ENCODE measurements around the gene MUC5AC.

MUC5AC gene

DNA sequence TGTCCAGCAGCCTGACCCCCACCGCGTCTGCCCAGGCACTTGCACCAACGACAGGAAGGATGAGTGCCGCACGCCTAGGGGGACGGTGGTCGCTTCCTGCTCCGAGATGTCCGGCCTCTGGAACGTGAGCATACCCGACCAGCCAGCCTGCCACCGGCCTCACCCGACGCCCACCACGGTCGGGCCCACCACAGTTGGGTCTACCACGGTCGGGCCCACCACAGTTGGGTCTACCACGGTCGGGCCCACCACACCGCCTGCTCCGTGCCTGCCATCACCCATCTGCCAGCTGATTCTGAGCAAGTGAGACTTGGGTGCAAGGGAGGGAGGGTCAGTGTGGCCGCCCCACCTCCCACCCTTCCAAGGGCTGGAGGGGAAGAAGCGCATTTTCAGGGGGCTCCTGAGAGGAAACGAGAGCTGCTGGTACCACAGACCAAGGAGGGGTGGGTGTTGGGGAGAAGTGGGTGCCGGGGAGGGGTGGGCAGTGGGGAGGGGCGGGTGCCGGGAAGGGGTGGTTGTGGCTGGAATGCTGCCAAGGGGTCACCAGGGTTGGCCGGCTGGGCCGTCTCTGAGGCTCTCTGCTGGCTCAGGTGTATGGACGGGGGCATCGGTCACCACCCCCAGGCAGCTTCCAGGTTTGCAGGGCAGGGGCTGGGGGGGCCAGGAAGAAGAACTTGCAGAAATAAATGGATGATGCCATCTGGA, 37.4 kb downstream of the MUC5AC start:
- DNase-seq (ENCODE audit: low read depth in 3 of 3), result no peak

DNA sequence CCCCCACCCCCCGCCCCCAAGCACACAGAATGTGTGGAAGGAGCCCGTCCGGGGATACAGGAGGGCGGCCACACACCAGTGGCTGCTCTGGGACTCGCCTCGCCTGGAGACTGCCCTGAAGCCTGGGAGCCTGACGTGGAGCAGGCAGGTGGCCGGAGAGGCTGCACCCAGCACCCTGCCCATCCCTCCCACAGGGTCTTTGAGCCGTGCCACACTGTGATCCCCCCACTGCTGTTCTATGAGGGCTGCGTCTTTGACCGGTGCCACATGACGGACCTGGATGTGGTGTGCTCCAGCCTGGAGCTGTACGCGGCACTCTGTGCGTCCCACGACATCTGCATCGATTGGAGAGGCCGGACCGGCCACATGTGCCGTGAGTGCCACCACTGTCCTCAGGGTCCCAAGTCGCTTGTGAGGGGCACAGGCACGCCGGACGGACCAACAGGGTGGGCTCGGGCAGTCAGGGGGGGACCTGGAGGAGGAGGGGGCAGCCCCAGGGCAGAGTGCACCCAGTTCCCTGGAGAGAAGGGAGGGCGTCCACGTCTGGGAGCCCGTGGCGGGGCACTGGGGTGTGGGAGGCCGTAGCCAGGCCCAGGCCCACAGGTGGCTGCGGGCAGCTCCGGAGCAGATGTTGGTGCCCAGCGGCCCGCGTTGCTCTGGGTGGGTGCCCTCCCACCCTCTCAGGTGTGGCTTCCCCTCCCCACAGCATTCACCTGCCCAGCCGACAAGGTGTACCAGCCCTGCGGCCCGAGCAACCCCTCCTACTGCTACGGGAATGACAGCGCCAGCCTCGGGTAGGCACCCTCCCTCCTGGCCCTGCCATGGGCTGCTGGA, 38.1 kb downstream of the MUC5AC start:
- DNase-seq (ENCODE audit: low read depth in 3 of 3), result no peak

DNA sequence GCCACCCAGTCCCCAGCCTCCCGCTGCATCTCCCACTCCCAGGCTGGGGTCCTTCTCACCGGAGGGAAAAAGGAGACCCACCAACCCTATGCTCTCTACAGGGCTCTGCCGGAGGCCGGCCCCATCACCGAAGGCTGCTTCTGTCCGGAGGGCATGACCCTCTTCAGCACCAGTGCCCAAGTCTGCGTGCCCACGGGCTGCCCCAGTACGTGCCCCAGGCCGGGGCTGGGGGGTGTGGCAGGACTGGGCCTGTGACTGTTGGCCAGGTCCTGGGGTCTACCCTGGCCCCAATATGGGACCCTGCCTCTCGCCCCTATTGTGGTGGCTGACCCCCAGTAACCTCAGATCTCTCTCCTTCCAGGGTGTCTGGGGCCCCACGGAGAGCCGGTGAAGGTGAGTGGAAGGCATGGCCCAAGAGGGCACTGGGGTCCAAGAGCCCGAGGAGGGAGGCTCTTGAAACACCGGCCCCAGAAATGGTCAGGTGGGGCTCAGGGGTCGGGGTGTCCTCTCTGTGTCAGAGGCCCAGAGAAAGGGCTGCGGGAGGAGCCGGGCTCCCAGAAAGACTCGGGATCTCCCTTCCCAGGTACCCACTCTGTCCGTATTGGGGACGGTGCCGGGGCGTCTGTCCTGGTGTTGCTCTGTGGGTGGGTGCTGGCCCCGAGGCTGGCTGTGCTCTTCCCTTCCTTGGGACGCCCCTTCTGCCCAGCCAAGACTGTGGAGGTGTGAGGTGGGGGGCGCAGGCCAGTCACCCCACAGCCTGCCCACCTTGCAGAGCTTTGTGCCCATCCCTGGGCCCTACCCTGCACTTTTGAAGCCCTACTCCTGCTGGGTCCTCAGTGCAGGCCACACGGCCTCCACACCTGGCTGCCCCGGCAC, 39.0 kb downstream of the MUC5AC start:
- no peak for DNase-seq (ENCODE audit: low read depth in 3 of 3)

DNA sequence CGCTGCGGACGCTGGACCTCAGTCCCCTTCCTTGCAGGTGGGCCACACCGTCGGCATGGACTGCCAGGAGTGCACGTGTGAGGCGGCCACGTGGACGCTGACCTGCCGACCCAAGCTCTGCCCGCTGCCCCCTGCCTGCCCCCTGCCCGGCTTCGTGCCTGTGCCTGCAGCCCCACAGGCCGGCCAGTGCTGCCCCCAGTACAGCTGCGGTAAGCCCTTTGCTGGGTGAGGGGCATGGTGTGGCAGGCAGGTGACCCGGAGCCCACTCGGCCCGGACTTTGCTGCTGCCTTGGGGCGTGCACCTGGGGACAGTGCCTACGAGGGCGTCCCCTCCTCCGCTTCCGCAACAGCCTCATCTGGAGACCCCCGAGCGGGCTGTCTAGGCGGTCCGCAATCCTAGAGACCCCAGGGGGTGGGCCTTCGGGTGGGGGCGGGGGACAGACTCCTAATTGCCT, 39.7 kb downstream of the MUC5AC start:
- DNase-seq (ENCODE audit: low read depth in 3 of 3), result no peak

DNA sequence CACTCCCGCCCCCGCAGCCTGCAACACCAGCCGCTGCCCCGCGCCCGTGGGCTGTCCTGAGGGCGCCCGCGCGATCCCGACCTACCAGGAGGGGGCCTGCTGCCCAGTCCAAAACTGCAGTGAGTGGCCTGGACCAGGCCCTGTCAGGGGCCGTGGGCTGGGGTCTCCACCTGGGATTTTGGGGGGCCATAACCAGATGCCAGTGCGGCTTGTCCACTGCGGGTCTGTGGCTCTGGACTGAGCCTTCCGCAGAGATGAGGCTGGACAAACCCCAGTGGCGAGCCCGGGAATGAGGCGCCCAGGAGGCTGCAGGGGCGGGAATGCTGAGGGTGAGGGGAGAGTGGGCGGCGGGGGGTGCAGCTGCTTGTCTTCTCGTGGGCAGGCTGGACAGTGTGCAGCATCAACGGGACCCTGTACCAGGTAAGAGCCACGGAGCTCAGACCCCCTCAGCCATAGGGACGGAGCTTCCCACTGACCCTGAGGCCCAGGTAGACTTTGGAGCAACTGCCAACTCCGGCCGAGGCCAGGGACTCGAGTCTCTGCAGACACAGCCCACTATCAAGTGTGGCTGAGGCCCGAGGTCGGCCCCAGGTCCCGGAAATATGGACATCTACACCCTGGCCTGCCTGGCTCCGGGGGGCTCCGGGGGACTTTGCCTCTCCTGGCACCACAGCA, 40.3 kb downstream of the MUC5AC start:
- no peak for DNase-seq (ENCODE audit: low read depth in 3 of 3)

GRCh38 chr11:1198561-1199240, 40.9 kb downstream of the MUC5AC start:
- DNase-seq (ENCODE audit: low read depth in 3 of 3), result no peak

DNA sequence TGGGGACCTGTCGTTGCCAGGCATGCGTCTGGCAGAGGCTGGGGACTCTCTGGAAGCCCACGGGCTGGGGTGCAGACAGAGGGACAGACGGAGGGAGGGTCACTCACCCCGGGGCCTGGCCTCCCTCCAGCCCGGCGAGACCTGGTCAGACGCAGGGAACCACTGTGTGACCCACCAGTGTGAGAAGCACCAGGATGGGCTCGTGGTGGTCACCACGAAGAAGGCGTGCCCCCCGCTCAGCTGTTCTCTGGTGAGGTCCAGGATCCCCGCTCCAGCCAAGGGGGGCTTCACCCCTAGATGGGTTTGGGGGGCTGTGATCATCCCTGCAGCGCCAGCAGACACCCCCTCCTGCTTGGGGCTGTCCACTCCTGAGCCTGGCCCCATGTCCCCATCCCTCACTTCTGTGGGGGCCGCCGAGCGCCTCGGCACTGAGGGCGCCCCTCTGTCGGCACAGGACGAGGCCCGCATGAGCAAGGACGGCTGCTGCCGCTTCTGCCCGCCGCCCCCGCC, 41.5 kb downstream of the MUC5AC start:
- DNase-seq (ENCODE audit: low read depth in 3 of 3), result no peak

DNA sequence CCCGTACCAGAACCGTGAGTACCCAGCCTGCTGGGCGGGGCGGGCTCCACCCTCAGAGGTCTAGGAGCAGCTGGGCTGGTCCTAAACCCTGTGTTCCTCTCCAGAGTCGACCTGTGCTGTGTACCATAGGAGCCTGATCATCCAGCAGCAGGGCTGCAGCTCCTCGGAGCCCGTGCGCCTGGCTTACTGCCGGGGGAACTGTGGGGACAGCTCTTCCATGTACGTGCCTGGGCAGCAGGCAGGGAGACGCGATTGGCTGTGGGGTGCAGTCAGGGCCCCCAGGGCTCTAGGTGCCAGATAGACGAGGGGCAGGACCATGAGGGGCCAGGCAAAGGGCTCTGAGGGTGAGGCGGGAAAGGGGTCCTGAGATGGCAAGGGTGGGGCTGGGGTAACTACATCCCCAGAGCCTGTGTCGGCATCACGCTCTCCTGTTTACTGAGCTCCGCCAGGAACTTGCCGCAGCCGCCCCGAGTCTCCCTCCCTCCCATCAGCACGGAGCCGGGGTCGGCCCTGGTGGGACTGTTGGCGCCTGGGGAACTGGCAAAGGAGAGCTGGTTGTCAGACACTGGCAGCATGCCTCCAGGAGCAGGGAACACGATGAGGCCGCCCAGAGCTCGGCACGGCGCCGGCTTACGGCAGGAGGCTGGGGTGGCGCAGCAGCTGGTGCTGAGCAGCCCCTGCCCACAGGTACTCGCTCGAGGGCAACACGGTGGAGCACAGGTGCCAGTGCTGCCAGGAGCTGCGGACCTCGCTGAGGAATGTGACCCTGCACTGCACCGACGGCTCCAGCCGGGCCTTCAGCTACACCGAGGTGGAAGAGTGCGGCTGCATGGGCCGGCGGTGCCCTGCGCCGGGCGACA, 42.2 kb downstream of the MUC5AC start:
- no peak for DNase-seq (ENCODE audit: low read depth in 3 of 3)

DNA sequence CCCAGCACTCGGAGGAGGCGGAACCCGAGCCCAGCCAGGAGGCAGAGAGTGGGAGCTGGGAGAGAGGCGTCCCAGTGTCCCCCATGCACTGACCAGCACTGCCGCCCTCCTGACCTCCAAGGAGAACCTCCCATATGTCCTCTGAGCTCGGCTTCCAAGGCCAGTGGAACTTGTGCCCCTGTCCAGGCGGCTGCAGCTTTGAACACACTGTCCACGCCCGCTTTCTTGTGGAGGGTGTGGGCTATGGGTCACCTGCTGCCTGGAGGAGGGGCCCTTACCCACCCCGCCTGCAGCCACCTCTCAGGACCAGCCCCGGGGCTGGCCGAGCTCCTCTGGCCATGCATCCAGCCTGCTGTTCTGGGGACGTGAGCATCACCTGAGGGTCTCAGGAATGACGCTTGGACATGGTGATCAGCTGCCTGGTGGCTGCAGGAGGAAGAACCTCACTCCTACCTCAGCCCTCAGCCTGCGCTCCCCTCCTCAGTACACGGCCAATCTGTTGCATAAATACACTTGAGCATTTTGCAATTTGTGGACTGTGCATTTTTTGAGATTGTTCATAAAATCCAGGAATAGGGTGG, 42.9 kb downstream of the MUC5AC start:
- no peak for DNase-seq (ENCODE audit: low read depth in 3 of 3)

- no peak for DNase-seq (ENCODE audit: low read depth in 3 of 3)
Measured at GRCh38 chr11:1201395-1202153, 43.8 kb downstream of the MUC5AC start.

DNA sequence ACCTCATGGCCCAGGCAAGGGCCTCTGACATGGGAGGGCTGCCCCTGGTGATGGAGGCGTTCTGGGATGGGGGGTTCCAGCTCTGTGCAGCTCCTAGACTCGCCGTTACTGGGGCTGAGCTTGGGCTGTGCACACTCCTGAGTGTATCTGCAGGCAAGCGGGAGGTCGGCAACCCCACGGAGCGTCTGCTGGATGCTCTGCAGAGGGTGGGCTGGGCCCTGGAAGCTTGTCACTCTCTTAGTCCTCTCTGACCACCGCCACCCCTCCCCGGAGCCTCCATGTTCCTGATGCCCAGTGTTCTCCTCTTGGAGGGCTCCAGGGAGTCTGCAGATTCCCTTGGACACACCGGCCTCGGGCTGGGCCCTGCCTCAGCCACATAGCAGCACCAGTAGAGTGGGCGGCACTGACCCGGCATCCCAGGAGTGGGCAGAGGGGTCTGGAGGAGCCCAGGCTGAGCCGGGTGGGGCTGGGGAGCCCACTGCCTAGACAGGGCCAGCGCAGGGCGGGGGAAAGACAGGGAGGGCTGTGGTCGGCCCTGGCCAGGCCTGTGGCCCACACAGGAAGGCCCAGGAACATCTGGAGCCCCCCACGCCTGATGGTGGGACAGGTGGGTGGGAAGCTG, 44.5 kb downstream of the MUC5AC start:
- DNase-seq (ENCODE audit: low read depth in 3 of 3), result no peak

DNA sequence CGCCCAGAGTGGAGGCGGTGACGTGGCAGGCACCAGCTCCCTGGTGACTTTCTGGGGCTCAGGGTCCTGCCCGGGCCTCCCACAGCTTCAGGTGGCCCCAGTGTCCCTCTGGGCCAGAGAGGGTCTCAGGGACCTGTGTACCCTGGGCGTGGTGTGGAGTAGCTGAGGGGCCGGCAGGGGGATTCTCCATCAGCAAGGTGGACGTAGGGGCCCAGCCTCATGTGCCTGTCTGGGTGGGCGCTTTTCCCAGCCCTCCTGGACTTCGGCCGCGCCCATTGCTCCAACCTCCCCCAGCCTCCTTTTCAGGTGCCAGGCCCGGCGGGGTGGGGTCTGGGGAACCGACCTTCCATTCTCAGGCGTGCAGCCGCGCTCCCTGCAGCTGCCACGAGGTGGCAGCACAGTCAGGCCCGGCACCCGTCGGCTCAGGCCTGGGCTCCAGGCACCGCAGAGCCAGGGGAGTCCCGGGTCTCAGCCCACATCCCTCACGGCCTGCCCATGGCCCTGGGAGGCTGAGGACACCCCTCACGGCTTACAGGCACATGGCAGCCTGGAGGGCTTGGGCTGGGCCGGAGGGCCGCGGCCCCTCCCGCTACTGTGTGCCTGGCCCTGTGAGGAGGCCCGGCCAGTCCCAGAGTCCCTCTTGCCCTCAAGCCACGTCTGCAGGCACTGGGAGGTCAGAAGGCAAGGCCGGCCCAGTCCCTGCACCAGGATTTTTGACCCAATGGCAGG, 45.2 kb downstream of the MUC5AC start:
- peak; percentile 42 to 60 (median 48) for DNase-seq (ENCODE audit: low read depth in 3 of 3)

GRCh38 chr11:1203505-1204271, 45.9 kb downstream of the MUC5AC start:
- DNase-seq (ENCODE audit: low read depth in 3 of 3), result no peak

GRCh38 chr11:1204381-1205101, 46.8 kb downstream of the MUC5AC start:
- no peak for DNase-seq (ENCODE audit: low read depth in 3 of 3)

- DNase-seq (ENCODE audit: low read depth in 3 of 3), result no peak
Measured at GRCh38 chr11:1205121-1205986, 47.6 kb downstream of the MUC5AC start.

Measured in stimulated activated CD4-positive, alpha-beta T cell treated with anti-CD3 and anti-CD28 coated beads, TNF-alpha, amount 100 ng/mL, for 24 hours (primary cell).